ENCODE results near the gene EVC.
"Not testable (repeated sequence)": the region's sequence is repeated elsewhere in the genome, so short reads cannot be mapped to it uniquely, and the experiment has no call there.

Gene EVC

GRCh38 chr4:5826437-5827107 lies 115.6 kb downstream of the EVC start:
- H3K4me3 ChIP-seq (ENCODE audit: low read depth, low read length): no peak overlapping the region
- H3K9me3 ChIP-seq: no peaks in the 10 kb centered on the region
- H3K36me3 ChIP-seq: peaks cover 80% of the 10 kb centered on the region
- no peak for DNase-seq
- no peak for TF ChIP-seq CTCF (IDR thresholded peaks at IDR 0.05; ENCODE audit: low read depth, low read length)
- H3K4me1 ChIP-seq: no peaks in the 10 kb centered on the region
- no peaks in the 10 kb centered on the region for H3K27me3 ChIP-seq

GRCh38 chr4:5827108-5828004 lies 116.4 kb downstream of the EVC start:
- H3K4me1 ChIP-seq: no peaks in the 10 kb centered on the region
- no peak for TF ChIP-seq CTCF (IDR thresholded peaks at IDR 0.05; ENCODE audit: low read depth, low read length)
- H3K27me3 ChIP-seq: no peaks in the 10 kb centered on the region
- H3K4me3 ChIP-seq (ENCODE audit: low read depth, low read length): no peak overlapping the region
- H3K36me3 ChIP-seq: peaks cover 78% of the 10 kb centered on the region
- no peaks in the 10 kb centered on the region for H3K9me3 ChIP-seq
- DNase-seq: no peak

GRCh38 chr4:5828005-5828391 lies 117.0 kb downstream of the EVC start:
- Histone ChIP-seq H3K27me3 (no peaks in the 10 kb centered on the region), H3K36me3 (peaks cover 78% of the 10 kb centered on the region), H3K4me1 (no peaks in the 10 kb centered on the region), H3K4me3 (ENCODE audit: low read depth, low read length) (no peak overlapping the region), H3K9me3 (no peaks in the 10 kb centered on the region)
- no peak for DNase-seq
- TF ChIP-seq CTCF (IDR thresholded peaks at IDR 0.05; ENCODE audit: low read depth, low read length): no peak

- no peak for DNase-seq
- Histone ChIP-seq H3K36me3 (peaks cover 91% of the 10 kb centered on the region), H3K4me3 (ENCODE audit: low read depth, low read length) (no peak overlapping the region), H3K27me3 (no peaks in the 10 kb centered on the region), H3K4me1 (no peaks in the 10 kb centered on the region), H3K9me3 (no peaks in the 10 kb centered on the region)
- TF ChIP-seq CTCF (IDR thresholded peaks at IDR 0.05; ENCODE audit: low read depth, low read length): no peak
Observed at GRCh38 chr4:5836943-5837342, 125.9 kb downstream of the EVC start.

- not testable (repeated sequence) for H3K9me3 ChIP-seq; DNase-seq; H3K4me1 ChIP-seq; H3K4me3 ChIP-seq (ENCODE audit: low read depth, low read length); H3K27me3 ChIP-seq
- H3K36me3 ChIP-seq: peaks cover 91% of the 10 kb centered on the region
Observed at GRCh38 chr4:5837483-5837882, 126.5 kb downstream of the EVC start.

- H3K36me3 ChIP-seq: peaks cover 91% of the 10 kb centered on the region
- DNase-seq: no peak
- no peak overlapping the region for H3K4me3 ChIP-seq (ENCODE audit: low read depth, low read length)
- no peaks in the 10 kb centered on the region for H3K4me1 ChIP-seq
- no peaks in the 10 kb centered on the region for H3K27me3 ChIP-seq
- H3K9me3 ChIP-seq: no peaks in the 10 kb centered on the region
- no peak for TF ChIP-seq CTCF (IDR thresholded peaks at IDR 0.05; ENCODE audit: low read depth, low read length)
Observed at GRCh38 chr4:5839332-5839731, 128.3 kb downstream of the EVC start.
